GM21367 (cell line): Measurements from ENCODE around the gene CIAO1.
A peak's percentile ranks its signal among the peaks of the same experiment; 100 is the strongest.
"Not testable (repeated sequence)": the region's sequence is repeated elsewhere in the genome, so short reads cannot be mapped to it uniquely, and the experiment has no call there.

ENCODE experiments used
- ATAC-seq: cut with Tn5 transposase; IDR thresholded peaks from one replicate; pipeline ENCODE4 v1.9.1; 2021; ENCODE audit not compliant: unreplicated experiment

The CIAO1 gene

GRCh38 chr2:96249654-96250053 lies 16.4 kb upstream of the CIAO1 start:
- no peak for ATAC-seq

DNA sequence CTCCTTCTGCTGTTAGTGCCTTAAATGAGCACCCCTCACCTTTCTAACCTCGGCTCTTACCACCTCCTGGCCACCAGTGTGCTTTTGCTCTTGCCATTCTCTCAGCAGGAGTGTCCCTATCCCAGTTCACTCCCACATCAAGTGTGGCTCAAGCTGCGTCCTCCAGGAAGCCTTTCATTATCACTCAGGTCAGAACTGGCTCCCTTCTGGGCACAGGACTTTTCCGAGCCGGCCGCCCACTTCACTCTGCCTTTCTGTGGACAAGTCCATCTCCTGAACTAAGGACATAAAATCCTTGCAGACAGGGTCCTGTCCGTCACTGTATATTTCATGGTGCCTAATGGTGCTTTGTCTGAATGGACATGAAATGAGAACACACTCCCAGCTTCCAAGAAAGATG lies 15.8 kb upstream of the CIAO1 start:
- ATAC-seq = no peak

- no peak for ATAC-seq
These were observed 14.2 kb upstream of the CIAO1 start for GRCh38 chr2:96251721-96252292.

- ATAC-seq = no peak
These were observed 13.5 kb upstream of the CIAO1 start for GRCh38 chr2:96252526-96252925.

DNA sequence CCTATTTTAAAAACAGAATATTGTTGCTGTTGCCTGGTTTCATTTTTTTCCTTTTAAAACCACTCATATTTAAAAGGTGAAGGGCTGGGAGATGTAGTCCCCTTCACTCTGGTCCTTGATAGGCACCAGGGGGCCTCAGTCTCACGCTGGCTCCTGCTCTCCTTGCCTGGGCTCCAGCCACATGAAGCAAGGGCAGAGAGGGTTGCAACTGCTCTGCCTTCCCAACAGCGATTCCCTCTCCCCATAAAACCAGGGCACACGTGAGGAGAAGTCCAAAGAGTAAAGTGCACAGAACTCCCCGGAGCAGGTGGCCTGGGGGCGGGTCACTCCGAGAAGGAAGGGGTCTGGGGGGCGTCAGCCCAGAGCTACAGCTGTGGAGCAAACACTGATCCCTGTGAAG lies 13.0 kb upstream of the CIAO1 start:
- no peak for ATAC-seq

- no peak for ATAC-seq
These were observed 11.5 kb upstream of the CIAO1 start for GRCh38 chr2:96254571-96254970.

DNA sequence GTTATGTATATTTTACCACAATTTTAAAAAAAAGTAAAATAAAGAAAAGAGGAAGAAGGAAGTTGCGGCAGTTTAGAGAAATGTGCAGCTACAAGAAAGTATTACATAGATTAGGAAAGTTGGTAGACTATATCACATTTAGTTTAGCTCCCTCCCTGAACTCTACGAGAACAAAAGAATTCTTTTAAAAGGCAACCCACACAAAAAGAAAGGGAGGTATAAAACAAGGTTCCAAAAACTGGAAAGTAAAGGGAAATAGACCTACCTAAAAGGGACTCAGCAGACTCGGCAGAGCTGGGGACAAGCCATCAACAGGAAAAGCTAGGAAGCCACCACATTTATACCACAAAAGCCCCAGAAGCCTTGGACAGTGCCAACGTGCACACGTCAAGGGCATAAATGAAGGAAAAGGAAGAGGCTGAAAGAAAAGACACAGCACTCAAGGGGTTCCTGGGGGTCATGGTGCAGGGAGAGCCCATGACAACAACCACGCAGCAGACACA lies 9.4 kb upstream of the CIAO1 start:
- no peak for ATAC-seq

- not testable (repeated sequence) for ATAC-seq
These were observed 8.3 kb upstream of the CIAO1 start for GRCh38 chr2:96257744-96258143.

GRCh38 chr2:96258166-96259022 lies 7.6 kb upstream of the CIAO1 start:
- no peak for ATAC-seq

- ATAC-seq = no peak
These were observed 6.5 kb upstream of the CIAO1 start for GRCh38 chr2:96259497-96259921.

- peak; percentile 44 for ATAC-seq
These were observed 5.4 kb upstream of the CIAO1 start for GRCh38 chr2:96260387-96261260.

DNA sequence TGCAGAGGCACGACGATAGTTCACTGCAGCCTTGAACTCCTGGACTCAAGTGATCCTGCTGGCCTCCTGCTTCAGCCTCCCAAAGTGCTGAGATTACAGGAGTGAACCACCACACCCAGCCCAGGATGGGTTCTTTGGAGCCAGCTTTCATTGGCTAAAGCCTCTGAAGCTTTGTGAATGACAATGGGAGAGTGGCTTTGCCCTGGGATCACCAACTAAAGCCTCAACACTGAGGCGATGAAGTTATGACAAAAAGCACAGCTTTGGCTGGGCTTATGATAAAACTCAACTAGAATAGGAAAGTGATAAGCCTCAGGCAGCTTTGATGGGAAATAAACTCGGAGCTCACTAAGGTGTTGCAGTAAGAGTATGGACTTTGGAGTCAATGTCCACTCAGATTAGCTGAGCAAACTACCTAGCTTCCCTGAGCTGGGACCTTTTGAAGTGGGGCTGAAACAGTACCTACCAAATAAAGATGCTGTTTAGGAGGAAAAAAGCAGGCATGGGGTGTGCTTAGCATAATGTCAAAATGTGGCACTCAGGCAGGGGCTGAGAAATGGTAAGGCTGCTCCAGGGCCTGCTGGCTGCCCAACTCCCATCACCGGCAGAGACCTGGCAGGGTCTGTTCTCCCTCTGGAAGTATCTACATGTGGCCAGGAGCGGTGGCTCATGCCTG lies 4.6 kb upstream of the CIAO1 start:
- ATAC-seq = no peak

- no peak for ATAC-seq
These were observed 3.7 kb upstream of the CIAO1 start for GRCh38 chr2:96262306-96262705.

GRCh38 chr2:96264086-96264485 lies 1.9 kb upstream of the CIAO1 start:
- ATAC-seq = no peak

DNA sequence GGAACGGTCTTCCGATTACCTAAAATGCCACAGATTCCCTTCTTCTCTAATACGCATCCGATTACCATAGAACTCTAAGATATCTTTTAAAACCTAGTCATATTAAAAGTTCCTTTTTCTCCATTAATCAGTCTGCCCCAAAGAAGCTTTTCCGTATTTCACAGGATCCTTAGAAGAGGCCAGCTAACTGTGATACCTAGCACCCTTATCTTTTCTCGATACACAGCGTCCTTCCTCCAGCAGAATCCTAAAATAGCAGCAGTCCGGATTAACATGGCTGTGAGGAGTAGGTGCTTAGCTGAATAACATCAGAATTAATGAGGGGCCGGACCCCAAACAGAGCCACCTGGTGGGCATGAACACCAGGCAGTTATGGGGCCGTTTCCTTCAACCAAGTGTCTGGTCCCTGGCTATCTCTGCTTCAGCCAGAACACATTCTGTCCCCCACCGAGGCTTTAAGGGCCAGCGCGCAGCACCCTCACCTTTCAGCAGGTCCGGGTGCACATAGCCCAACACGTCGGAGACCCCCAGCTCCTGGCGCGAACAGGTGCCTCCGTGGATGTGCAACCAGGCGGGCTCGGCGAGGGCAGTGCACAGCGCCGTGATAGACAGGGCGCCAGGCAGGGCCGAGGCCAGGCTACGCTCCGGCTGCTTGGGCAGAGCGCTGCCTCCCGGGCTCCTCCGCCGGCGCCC lies 1.2 kb upstream of the CIAO1 start:
- no peak for ATAC-seq

GRCh38 chr2:96265349-96265839 lies 631 bp upstream of the CIAO1 start:
- peak; percentile 1 for ATAC-seq

GRCh38 chr2:96267159-96267971 lies 1.3 kb downstream of the CIAO1 start:
- ATAC-seq = no peak

GRCh38 chr2:96271995-96272394 lies 6.0 kb downstream of the CIAO1 start:
- no peak for ATAC-seq

DNA sequence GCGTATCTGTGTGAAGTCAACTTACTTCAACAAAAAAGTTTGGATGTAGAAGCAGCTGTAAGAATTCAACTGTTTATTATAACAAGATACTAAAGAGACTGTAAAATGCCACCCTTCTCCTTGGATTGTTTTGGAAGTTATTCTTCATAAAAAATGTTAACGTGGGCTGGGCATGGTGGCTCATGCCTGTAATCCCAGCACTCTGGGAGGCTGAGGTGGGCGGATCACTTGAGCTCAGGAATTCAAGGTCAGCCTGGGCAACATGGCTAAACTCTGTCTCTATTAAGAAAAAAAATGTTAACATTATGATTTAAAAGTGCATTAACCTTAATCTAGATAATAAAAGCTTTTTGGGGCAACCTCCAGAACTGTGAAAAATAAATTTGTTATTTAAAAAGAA lies 7.7 kb downstream of the CIAO1 start:
- ATAC-seq = no peak
